Measurements from ENCODE around the gene CHADL. TPM values are rescaled to one million over a fixed set of nuclear protein-coding genes. Genes with fewer than 3 reads are reported as not detected.

CHADL gene
- total and polyA plus RNA-seq, 2 of the 8 experiments (the other 6 are each of a cell fraction or from before 2014, with no cell fraction given) = 0.78 to 1.4 TPM

- H2BK120ac ChIP-seq (replicated peaks; ENCODE audit: low read depth, low read length) = no peak overlapping the region
- H3K9me3 ChIP-seq (ENCODE audit: insufficient read depth in 2 of 2, low read depth in 1 of 2, low read length in 1 of 2) = no peaks in the 10 kb centered on the region
- WGBS, 2 experiments (ENCODE audit: extremely low coverage in 1 of 2, insufficient coverage in 1 of 2, insufficient read length in 1 of 2, insufficient replicate concordance in 2 of 2, low coverage in 1 of 2, low lambda C conversion rate in 2 of 2, missing lambda C conversion rate in 1 of 2) = 90% methylated on average over 8 of the region's 8 CpGs; no CpG with 5 or more reads in 1 of the 2 experiments
- POLR2A ChIA-PET (ENCODE audit: partially characterized antibody) = interaction anchor here (0.6 to 2.3 kb wide), 8 partner anchors 8 to 24 kb away, joined by 3 to 10 read pairs (median 4); partner anchors contain the start of gene CHADL
- CTCF ChIA-PET (ENCODE audit: partially characterized antibody) = interaction anchor here (0.7 kb wide), 1 partner anchor 29 kb away, joined by 4 read pairs; no protein-coding TSS in a partner anchor
- no peaks in the 10 kb centered on the region for H3K23me2 ChIP-seq (ENCODE audit: low read depth, low read length)
- DNase-seq (ENCODE audit: low read depth in 1 of 2, low spot score in 2 of 2) (no peak), FAIRE-seq (no peak)
- no peak overlapping the region for H3K4ac ChIP-seq (replicated peaks; ENCODE audit: insufficient read length, low read depth, low read length)
- no peak overlapping the region for H2BK5ac ChIP-seq (ENCODE audit: low read depth, low read length)
- no peak overlapping the region for H3K14ac ChIP-seq (ENCODE audit: insufficient read length)
- no peak overlapping the region for H3K23ac ChIP-seq (ENCODE audit: insufficient read length)
- H2AFZ ChIP-seq (ENCODE audit: low read length) = no peak overlapping the region
- no peak overlapping the region for H2BK12ac ChIP-seq (ENCODE audit: low read depth, low read length)
- no peaks in the 10 kb centered on the region for H3K79me2 ChIP-seq (ENCODE audit: control insufficient read depth in 1 of 2, insufficient read depth in 2 of 2, low read length in 2 of 2)
- H3K18ac ChIP-seq (ENCODE audit: extremely low read depth, low read length) = no peak overlapping the region
- peaks cover 5 to 20% of the 10 kb centered on the region in 2 experiments for H4K20me1 ChIP-seq (replicated peaks in 1 of 2; ENCODE audit: control insufficient read depth in 1 of 2, insufficient read depth in 2 of 2, low read length in 2 of 2)
- H3K36me3 ChIP-seq (ENCODE audit: control insufficient read depth in 2 of 4, insufficient read depth in 4 of 4, low read length in 3 of 4) = peaks cover 59 to 91% (median 82%) of the 10 kb centered on the region in 4 experiments
- no peak overlapping the region for H3K9ac ChIP-seq (replicated peaks in 1 of 4; ENCODE audit: extremely low read depth in 1 of 4, low read depth in 3 of 4, low read length in 3 of 4)
- no peak overlapping the region for H3K27ac ChIP-seq (ENCODE audit: low read depth, low read length)
- H3K27me3 ChIP-seq (replicated peaks in 1 of 4; ENCODE audit: control insufficient read depth in 3 of 4, extremely low read depth in 1 of 4, insufficient read depth in 3 of 4, low read length in 3 of 4) = no peaks in the 10 kb centered on the region
- no peak overlapping the region for H3K4me2 ChIP-seq (ENCODE audit: insufficient read depth in 1 of 2, low read depth in 2 of 2, low read length in 2 of 2)
- no peak overlapping the region for H2BK20ac ChIP-seq (ENCODE audit: low read length)
- H2BK15ac ChIP-seq (ENCODE audit: low read length) = no peak overlapping the region
- no peak overlapping the region for H4K91ac ChIP-seq (replicated peaks; ENCODE audit: insufficient read length, low read length)
- no peak overlapping the region for H2AK5ac ChIP-seq (ENCODE audit: low read depth, low read length)
- H4K5ac ChIP-seq (ENCODE audit: insufficient read length, low read depth, low read length) = no peak overlapping the region
- H3K56ac ChIP-seq (replicated peaks; ENCODE audit: insufficient read length, low read depth, low read length) = no peak overlapping the region
- no peaks in the 10 kb centered on the region for H3K79me1 ChIP-seq (ENCODE audit: low read depth, low read length)
- no peak overlapping the region for H3K4me3 ChIP-seq (ENCODE audit: extremely low read depth in 1 of 4, insufficient read depth in 2 of 4, low read depth in 3 of 4, low read length in 4 of 4)
- peaks cover 0 to 4% (median 0%) of the 10 kb centered on the region in 4 experiments; a peak in 2 of 7 replicates for H3K4me1 ChIP-seq (replicated peaks in 1 of 4; ENCODE audit: control insufficient read depth in 3 of 4, insufficient read depth in 4 of 4, low read length in 3 of 4)
- H4K8ac ChIP-seq (ENCODE audit: extremely low read depth, insufficient read depth, low read length) = no peak overlapping the region
Observed at GRCh38 chr22:41252365-41252764, 11.6 kb upstream of the CHADL start.
